ENCODE data around the gene RRAD. TPM values are rescaled to one million over a fixed set of nuclear protein-coding genes. Genes with fewer than 3 reads are reported as not detected.

The RRAD gene
- total and polyA plus RNA-seq, 7 donors, result 164 to 2,869 (median 304) TPM

DNA sequence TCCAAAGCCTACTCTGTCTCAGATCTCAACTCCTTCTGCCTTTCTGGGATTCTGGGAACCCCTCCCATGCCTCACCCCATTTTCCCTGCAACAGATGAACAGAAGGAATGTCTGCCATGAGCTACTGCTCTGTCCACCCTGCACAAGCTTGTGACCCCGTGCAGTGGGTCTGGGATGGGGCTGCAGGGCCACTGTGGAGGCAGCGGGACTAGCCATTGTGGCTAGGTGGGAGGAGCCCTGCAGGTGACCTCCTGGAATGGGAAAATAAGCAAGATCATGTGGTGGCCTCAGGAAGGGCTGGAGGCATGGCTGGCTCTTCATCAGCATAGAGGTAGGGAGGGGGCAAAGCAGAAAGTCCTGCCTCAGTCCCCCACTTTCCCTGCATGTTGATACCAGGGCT is 31.3 kb downstream of the RRAD start:
- no peak for TF ChIP-seq CTCF (IDR thresholded peaks at IDR 0.05)
- intact Hi-C loops (cut with DNase I), result loop anchor here (5.0 to 10.0 kb wide), 2 partner anchors 61 to 263 kb away; partner anchors contain the start of genes FBXL8 (in 1 of the 2) and TRADD (in 1 of the 2)

DNA sequence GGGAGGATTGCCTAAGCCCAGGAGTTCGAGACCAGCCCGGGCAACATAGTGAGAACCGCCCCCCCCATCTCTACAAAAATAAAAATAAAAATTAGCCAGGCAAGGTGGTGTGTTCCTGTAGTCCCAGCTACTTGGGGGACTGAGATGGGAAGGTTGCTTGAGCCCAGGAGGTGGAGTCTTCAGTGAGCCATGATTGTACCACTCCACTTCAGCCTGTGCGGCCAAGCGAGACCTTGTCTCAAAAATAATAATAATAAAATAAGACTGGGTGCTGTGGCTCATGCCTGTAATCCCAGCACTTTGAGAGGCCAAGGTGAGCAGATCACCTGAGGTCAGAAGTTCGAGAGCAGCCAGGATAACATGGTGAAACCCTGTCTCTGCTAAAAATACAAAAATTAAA is 33.5 kb downstream of the RRAD start:
- Histone ChIP-seq H3K36me3 (ENCODE audit: insufficient read depth in 1 of 2, low read depth in 1 of 2) (peaks cover 0 to 5% of the 10 kb centered on the region in 2 donors), H3K27me3 (ENCODE audit: insufficient read depth in 3 of 3, low read length in 2 of 3) (no peaks in the 10 kb centered on the region), H3K4me3 (no peak overlapping the region), H3K9me3 (no peaks in the 10 kb centered on the region), H3K4me1 (no peaks in the 10 kb centered on the region), H3K27ac (no peak overlapping the region)
- TF ChIP-seq CTCF (IDR thresholded peaks at IDR 0.05), result no peak
- ATAC-seq (no peak), DNase-seq (no peak)
- intact Hi-C loops (cut with DNase I), result loop anchor here (5.0 to 10.0 kb wide), 2 partner anchors 63 to 266 kb away; partner anchors contain the start of genes FBXL8 (in 1 of the 2) and TRADD (in 1 of the 2)
- 89 to 96% (median 92%) methylated on average over 6 of the region's 6 CpGs for WGBS, 3 donors

More for the DNA sequence above, 31.3 kb downstream of the RRAD start:
- no peak overlapping the region for H3K4me3 ChIP-seq
- H3K27ac ChIP-seq, result no peak overlapping the region
- no peaks in the 10 kb centered on the region for H3K27me3 ChIP-seq (ENCODE audit: insufficient read depth in 3 of 3, low read length in 2 of 3)
- ATAC-seq, result no peak
- no peak for DNase-seq
- no peaks in the 10 kb centered on the region for H3K9me3 ChIP-seq
- 61 to 77% (median 74%) methylated on average over 2 of the region's 2 CpGs for WGBS, 3 donors
- H3K4me1 ChIP-seq, result peaks cover 7% of the 10 kb centered on the region
- H3K36me3 ChIP-seq (ENCODE audit: insufficient read depth in 1 of 2, low read depth in 1 of 2), result no peaks in the 10 kb centered on the region

GRCh38 chr16:66891360-66891759 is 34.0 kb downstream of the RRAD start:
- DNase-seq, result peak in 1 of 2 donors; percentile 4
- 68 to 87% (median 72%) methylated on average over 4 of the region's 4 CpGs for WGBS, 3 donors
- H3K36me3 ChIP-seq (ENCODE audit: insufficient read depth in 1 of 2, low read depth in 1 of 2), result peaks cover 0 to 9% of the 10 kb centered on the region in 2 donors
- H3K27me3 ChIP-seq (ENCODE audit: insufficient read depth in 3 of 3, low read length in 2 of 3), result no peaks in the 10 kb centered on the region
- no peak overlapping the region for H3K4me3 ChIP-seq
- H3K9me3 ChIP-seq, result no peaks in the 10 kb centered on the region
- intact Hi-C loops (cut with DNase I), result loop anchor here (5.0 to 10.0 kb wide), 2 partner anchors 63 to 266 kb away; partner anchors contain the start of genes FBXL8 (in 1 of the 2) and TRADD (in 1 of the 2)
- no peak for TF ChIP-seq CTCF (IDR thresholded peaks at IDR 0.05)
- H3K27ac ChIP-seq, result no peak overlapping the region
- ATAC-seq, result no peak
- H3K4me1 ChIP-seq, result no peaks in the 10 kb centered on the region

DNA sequence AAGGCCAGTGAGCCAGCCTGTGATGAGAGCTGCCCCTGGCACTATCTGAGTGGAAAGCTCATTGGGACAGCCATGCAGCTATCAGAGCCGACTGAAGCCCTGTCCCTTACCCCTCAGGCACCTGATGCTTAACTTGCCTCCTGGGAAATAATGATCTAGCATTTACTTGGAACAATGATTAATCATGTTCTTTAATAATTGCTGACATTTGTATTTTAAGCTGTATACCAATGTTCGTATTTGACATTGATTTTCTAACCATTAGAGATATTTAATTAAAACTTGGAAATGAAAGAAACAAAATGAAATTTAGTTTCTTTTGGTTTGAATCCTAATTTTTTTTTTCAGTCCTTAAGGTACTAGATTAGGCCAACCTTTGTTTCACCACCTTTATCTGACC is 34.5 kb downstream of the RRAD start:
- 45 to 62% (median 61%) methylated on average over 2 of the region's 2 CpGs for WGBS, 3 donors
- intact Hi-C loops (cut with DNase I), result loop anchor here (5.0 to 10.0 kb wide), 2 partner anchors 64 to 267 kb away; partner anchors contain the start of genes FBXL8 (in 1 of the 2) and TRADD (in 1 of the 2)
- Histone ChIP-seq H3K4me3 (no peak overlapping the region), H3K36me3 (ENCODE audit: insufficient read depth in 1 of 2, low read depth in 1 of 2) (peaks cover 0 to 14% of the 10 kb centered on the region in 2 donors), H3K9me3 (no peaks in the 10 kb centered on the region), H3K4me1 (no peaks in the 10 kb centered on the region), H3K27ac (no peak overlapping the region), H3K27me3 (ENCODE audit: insufficient read depth in 3 of 3, low read length in 2 of 3) (no peaks in the 10 kb centered on the region)
- TF ChIP-seq CTCF (IDR thresholded peaks at IDR 0.05), result no peak
- no peak for ATAC-seq
- peak in 1 of 2 donors; percentile 8 for DNase-seq
